AG08396 (cell line): Measurements from ENCODE around the gene DMRT3.

Experiments used
- DNase-seq: peaks from one replicate; pipeline ENCODE4 v3.0.0; 2012; ENCODE audit warnings: low spot score, mixed read lengths

DMRT3 gene

DNA sequence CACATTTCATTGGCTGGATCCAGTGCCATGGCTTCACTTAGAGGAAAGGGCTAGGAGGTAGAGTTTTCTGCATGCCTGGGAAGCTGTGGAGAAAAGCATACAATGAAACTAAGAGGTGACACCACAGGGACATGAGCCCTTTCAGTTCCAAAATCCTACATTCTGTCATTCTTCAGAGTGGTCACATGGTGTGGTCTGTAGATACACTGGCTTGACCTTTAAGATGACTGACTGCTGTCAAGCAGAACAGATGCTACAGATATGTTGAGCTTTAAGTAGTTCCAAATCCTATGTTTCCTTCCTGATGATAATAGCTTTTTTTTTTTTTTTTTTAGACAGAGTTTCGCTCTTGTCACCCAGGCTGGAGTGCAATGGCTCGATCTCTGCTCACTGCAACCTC, 26.2 kb downstream of the DMRT3 start:
- no peak for DNase-seq

DNA sequence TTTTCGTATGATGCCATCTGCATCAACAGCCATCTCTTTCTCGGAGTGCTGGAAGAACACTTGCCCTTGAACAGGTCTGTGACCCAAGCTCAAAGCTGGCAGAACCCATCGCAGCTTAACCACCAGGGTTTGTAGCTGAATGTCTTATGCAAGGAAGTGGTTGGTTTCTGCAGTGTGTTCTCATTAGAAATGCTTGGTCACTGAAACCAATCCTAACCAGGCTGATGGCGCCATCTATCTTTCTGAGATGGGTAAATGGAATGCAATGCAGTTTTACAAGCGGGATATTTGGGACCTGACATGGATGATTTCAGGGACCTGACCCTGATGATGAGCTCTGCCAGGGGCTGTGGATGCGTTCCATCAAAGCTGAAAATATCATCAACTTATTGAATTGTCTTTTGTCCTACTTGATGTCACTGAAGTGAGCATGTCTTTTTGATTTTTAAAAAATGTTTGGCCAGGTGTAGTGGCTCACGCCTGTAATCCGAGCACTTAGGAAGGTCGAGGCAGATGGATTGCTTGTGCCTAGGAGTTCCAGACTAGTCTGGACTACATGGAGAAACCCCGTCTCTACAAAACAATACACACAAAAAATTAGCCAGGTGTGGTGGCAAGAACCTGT, 28.7 kb downstream of the DMRT3 start:
- peak; percentile 64 for DNase-seq

GRCh38 chr9:1007312-1007711, 30.9 kb downstream of the DMRT3 start:
- DNase-seq = no peak

GRCh38 chr9:1008216-1008615, 31.8 kb downstream of the DMRT3 start:
- DNase-seq = no peak

DNA sequence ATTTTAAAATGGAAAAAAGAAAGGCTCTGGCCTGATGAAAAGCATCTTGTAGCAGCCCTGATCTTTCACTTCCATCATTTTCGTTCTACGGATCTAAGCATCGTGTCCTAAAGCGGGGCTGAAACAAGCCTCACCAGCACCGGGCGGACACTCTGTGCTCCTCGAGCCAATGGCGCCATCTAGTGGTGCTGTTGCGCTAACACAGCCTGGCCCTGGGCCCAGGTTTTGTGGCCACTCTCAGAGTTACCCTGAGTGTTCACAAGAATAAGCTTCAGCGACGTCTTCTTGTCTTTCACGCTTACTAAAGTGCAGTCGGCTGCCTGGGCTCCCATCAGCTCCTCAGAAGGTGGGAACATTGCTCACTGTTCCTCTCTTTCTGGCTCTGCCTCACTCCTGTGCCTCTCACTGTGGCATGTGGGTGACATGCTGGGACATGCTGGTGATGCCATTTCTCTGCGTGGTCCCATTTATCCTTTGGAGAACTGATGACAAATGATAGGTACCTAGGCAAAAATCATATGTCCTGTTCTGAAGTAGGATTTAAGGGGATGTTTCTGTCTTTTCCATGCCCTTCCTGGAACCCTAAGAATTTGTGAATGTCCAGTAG, 32.7 kb downstream of the DMRT3 start:
- peak; percentile 80 for DNase-seq

GRCh38 chr9:1013021-1013420, 36.6 kb downstream of the DMRT3 start:
- DNase-seq = no peak

- no peak for DNase-seq
Observed at GRCh38 chr9:1014225-1014624, 37.8 kb downstream of the DMRT3 start.

- DNase-seq = no peak
Observed at GRCh38 chr9:1014640-1015039, 38.2 kb downstream of the DMRT3 start.

DNA sequence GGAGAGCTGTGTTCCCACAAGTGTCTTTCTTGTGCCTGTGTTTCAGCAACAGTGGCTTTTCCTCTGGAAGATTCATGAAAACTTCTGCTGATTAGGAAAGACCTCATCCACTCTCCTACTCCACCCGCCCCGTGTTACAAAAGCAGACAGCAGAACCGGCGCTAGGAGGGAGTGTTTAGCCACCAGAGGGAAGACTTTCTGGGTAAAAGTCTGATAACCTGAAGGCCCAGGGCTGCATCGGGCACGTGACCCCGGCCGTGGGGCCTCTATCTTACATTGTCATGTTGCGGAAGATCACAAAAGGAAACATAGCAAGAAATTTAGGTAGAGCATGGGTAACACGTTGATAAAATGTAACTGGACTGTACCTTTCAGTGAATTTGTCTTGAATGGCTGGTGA, 41.7 kb downstream of the DMRT3 start:
- DNase-seq = no peak

- no peak for DNase-seq
Observed at GRCh38 chr9:1024112-1024511, 47.7 kb downstream of the DMRT3 start.

GRCh38 chr9:1025131-1025530, 48.7 kb downstream of the DMRT3 start:
- DNase-seq = no peak

- no peak for DNase-seq
Observed at GRCh38 chr9:1026219-1026618, 49.8 kb downstream of the DMRT3 start.

- DNase-seq = no peak
Observed at GRCh38 chr9:1028501-1029190, 52.2 kb downstream of the DMRT3 start.

- no peak for DNase-seq
Observed at GRCh38 chr9:1031951-1032601, 55.6 kb downstream of the DMRT3 start.

DNA sequence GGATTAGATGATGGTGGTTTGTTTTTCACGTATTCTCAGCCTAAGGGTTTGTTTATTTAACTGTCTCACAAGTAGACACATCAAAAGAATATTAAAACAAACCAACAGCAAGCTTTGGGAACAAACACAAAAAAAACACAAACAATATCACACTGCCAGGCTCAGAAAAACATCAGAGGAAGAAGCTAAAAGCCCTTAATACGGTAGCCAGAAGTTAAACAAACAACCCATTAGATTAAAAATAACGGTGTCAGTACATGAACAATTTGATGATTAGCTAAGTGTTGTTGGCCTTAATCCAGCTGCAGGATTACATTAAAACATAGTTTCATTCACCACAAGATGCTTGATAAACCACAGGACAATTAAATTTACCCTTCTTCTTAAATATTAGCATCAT, 57.8 kb downstream of the DMRT3 start:
- no peak for DNase-seq

DNA sequence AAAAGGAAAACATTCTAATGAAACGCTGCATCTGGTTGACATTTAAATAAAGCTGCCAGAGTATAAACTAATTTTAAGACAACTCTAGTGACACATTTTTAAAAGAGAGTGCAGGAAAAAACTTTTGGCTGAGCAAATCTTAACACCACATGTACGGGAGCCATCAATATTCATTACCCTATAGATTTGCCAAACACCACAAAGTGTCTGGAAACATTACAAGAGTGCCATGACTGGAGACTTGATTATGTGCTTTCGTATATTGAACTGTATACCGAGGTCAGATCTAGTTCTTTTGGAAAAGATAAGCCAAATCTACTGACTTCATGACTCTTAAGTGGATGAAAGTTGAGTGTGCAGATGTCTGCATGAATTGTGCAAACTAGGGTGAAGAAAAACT, 63.1 kb downstream of the DMRT3 start:
- no peak for DNase-seq
